ENCODE measurements around the gene HERC6.
"Not testable (repeated sequence)": the region's sequence is repeated elsewhere in the genome, so short reads cannot be mapped to it uniquely, and the experiment has no call there.

Gene HERC6

GRCh38 chr4:88378691-88379559 is at the start of gene HERC6:
Gene HERC6 (plus strand): TSS chr4:88378852. CDS start chr4:88378922, 70 bp downstream.
- peak; percentile 65 for DNase-seq

GRCh38 chr4:88333741-88334405 is 44.8 kb upstream of the HERC6 start:
- DNase-seq = no peak

- no peak for DNase-seq
Measured at GRCh38 chr4:88335092-88335665, 43.5 kb upstream of the HERC6 start.

GRCh38 chr4:88341227-88342192 is 37.1 kb upstream of the HERC6 start:
- no peak for DNase-seq

GRCh38 chr4:88346902-88347301 is 31.8 kb upstream of the HERC6 start:
- DNase-seq = not testable (repeated sequence)

GRCh38 chr4:88348761-88349160 is 29.9 kb upstream of the HERC6 start:
- not testable (repeated sequence) for DNase-seq

DNA sequence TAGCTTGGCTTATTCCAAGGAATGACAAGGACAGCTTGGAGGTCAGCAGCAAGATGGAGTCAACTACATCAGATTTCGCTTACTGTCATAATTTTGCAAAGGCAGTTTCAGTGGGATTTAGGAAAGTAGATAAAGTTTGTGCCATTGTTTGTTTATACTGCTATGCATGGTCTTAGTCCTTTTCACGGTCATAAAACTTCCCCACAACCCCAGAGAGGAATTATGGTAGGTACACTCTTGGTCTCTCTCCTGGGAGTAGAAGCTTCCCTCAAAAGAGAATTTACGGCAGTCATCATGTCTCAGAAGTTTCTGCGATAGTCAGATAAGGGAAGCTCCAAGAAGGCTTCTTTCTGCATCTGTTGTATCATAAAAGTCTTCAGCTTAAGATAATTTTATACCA is 27.9 kb upstream of the HERC6 start:
- DNase-seq = no peak

GRCh38 chr4:88352062-88352740 is 26.5 kb upstream of the HERC6 start:
- DNase-seq = no peak

DNA sequence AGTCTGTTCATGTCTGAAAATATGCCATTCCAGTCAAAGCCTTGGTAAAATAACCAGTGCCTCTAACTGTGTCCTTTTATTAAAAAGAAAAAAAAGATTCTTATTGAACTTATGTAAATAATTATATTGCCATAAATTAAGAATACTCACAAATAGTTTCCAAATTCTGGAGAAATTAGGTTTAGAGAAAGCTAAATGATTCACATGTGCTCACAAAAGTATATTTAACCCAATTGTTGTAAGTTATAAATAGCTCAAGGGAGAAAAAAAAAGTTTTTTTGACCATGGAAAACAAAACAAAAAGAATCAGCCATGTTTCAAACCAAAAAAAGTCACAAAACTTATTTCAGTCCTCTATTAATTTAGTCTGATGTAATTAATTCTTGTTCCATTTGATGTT is 25.3 kb upstream of the HERC6 start:
- DNase-seq = no peak

- no peak for DNase-seq
Measured at GRCh38 chr4:88356771-88357170, 21.9 kb upstream of the HERC6 start.

- no peak for DNase-seq
Measured at GRCh38 chr4:88357262-88357661, 21.4 kb upstream of the HERC6 start.

DNA sequence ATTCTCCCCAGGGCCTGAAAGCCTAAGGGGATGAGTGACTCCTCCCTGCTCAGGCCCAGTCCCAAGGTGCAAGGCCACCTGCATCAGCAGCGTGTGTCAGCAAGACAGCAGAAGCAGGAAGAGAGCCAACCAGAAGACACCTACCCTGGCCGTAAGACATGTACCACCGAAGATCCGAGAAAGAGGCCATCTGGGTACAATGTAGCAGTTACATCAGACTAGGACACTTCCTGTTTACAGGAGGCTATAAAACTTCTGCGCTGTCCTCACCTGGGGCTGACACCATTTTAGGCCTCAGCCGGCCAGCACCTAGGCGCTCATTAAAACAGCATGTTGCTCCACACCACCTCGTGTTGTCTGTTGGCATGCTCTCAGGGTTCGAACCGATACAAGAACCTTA is 19.1 kb upstream of the HERC6 start:
- DNase-seq = no peak

DNA sequence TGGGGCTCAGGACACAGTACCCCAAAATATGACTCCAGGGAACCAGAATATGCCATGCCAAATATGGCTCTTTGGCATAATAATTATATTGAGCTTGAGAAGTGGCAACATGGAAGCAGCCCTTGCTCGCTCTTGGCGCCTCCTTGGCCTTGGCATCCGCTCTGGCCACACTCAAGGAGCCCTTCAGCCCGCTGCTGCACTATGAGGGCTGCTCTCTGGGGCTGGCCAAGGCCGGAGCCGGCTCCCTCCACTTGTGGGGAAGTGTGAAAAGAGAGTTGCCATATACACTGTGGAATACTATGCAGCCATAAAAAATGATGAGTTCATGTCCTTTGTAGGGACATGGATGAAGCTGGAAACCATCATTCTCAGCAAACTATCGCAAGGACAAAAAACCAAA is 18.4 kb upstream of the HERC6 start:
- DNase-seq = no peak

DNA sequence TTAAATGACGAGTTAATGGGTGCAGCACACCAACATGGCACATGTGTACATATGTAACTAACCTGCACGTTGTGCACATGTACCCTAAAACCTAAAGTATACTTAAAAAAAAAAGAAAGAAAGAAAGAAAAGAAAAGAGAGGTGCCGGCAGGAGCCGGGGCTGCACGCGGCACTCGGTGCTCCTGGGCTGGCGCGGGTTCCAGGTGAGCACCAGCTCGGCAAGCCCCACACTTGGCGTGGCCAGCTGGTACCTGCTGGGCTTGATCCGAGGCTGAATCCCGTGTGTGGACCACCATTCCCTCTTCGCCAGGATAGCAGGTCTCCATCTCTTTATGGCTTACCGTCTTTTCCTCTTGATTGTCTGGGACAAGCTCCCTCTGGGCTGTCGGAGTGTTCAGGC is 17.9 kb upstream of the HERC6 start:
- DNase-seq = no peak

DNA sequence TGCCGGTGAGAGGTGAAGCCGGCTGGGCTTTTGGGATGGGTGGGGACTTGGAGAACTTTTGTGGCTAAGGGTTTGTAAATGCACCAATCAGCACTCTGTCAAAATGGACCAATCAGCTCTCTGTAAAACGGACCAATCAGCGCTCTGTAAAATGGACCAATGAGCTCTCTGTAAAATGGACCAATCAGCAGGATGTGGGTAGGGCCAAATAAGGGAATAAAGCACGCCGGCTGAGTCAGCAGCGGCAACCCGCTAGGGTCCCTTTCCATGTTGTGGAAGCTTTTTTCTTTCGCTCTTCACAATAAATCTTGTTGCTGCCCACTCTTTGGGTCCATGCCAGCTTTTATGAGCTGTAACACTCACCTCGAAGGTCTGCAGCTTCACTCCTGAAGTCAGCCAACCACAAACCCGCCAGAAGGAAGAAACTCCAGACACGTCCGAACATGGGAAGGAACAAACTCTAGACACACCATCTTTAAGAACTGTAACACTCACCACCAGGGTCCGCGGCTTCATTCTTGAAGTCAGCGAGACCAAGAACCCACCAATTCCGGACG is 17.4 kb upstream of the HERC6 start:
- not testable (repeated sequence) for DNase-seq

DNA sequence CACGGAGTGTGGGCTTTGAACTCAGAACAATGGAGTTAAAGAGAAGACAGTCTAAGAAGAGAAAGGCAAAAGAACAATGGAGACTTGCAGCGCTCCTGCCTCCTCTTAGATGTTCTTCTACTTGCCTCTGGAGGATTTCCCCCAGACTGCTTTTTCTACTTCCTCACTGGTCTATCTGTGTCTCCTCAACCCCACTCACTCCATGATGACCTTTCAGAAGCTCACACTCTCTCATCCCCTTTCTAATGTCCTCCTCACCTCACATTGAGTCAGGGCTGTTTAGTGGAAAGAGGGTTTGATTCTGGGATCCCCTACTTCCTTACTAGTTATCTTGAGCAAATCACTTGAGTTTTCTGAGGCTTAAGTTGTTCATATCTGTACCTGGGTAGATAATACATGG is 12.2 kb upstream of the HERC6 start:
- DNase-seq = no peak

- no peak for DNase-seq
Measured at GRCh38 chr4:88367826-88368225, 10.8 kb upstream of the HERC6 start.

DNA sequence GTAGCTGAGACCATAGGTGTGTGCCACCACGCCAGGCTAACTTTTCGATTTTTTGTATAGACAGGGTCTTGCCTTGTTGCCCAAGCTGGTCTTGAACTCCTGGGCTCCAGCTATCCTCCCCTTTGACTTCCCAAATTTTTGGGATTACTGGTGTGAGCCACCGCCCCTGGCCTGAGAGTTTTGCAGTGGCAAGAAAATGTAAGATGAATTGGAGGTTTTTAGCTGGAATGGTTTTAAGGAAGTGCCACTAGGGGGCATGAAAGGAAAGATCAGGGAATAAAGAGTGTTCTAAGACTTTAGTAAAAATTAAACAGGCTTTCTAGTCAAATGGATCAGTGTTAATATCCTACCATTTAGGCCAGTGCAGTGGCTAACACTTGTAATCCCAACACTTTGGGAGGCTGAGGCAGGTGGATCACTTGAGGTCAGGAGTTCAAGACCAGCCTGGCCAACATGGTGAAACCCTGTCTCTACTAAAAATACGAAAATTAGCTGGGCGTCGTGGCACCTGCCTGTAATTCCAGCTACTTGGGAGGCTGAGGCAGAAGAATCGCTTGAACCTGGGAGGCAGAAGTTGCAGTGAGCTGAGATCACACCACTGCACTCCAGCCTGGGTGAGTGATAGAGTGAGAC is 9.4 kb upstream of the HERC6 start:
- DNase-seq = not testable (repeated sequence)

GRCh38 chr4:88381123-88381522 is 2.5 kb downstream of the HERC6 start:
- DNase-seq = no peak

GRCh38 chr4:88382621-88383020 is 4.0 kb downstream of the HERC6 start:
- peak; percentile 18 for DNase-seq

DNA sequence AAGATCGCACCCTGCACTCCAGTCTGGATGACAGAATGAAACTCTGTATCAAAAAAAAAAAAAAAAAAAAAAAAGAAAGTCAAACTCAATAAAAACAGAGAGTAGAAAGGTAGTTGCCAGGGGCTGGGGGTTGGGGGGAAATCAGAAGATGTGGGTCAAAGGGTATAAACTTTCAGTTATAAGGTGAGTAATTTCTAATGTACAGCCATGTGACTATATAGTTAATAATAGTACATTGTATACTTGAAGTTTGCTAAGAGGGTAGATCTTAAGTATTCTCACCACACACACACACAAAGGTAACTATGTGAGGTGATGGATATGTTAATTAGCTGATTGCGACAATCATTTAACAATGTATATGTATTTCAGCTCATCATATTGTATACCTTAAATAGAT is 11.5 kb downstream of the HERC6 start:
- DNase-seq = no peak
